Raji (cell line): Measurements from ENCODE around the gene OR6C68.

Experiments used
- POLR2A ChIP-seq: IDR thresholded peaks from 2 replicates; pipeline ENCODE4 v1.6.1; 2011; ENCODE audit warnings: low read depth, low read length, control low read depth; ENCODE audit not compliant: insufficient read depth

The OR6C68 gene

DNA sequence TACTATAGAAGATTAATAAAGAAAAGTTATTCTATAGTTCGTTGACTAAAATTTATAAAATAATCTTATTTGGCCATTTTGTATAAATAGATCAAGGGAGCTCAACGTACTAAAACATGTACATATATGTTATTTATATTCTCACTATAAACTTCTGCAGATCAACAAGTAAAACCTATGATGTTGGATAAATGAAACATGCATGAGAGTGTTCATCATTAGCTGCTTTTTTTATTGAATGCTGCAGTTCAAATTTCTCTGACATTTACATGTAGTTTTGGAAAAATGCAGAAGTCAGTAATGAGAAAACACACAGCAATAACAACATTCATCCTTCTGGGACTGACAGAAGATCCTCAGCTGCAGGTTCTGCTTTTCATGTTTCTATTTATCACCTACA is at the start of gene OR6C68:
OR6C68 (plus strand) TSS at position 301 of the 400 bp plus-strand sequence; CDS start at position 301, 0 bp downstream.
- TF ChIP-seq POLR2A, result no peak

- no peak for TF ChIP-seq POLR2A
Measured at GRCh38 chr12:55443776-55444175, 48.4 kb upstream of the OR6C68 start, which contains the start of gene OR6C2. Gene OR6C2 (plus strand): TSS chr12:55444076. CDS start chr12:55452214, 8,138 bp downstream.

DNA sequence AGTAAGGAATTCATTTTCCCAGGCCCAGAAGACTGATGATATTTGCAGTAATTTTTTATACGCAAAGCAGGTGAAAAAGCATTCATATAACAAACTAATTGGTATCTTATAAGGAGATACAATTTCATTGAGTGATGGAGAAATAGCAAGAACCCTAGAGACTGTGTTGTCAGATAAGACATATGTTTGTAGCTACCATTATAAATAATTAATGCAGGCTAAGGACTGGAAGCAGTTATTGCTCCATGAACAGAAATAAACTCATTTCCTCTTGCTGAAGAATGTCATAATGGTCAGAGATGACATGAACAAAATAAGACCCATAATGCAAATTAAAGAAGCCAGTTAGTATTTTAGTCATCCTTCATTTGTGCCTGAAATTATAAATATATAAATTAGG is 46.8 kb upstream of the OR6C68 start:
- no peak for TF ChIP-seq POLR2A

- TF ChIP-seq POLR2A, result no peak
Measured at GRCh38 chr12:55446326-55446725, 45.9 kb upstream of the OR6C68 start.

- no peak for TF ChIP-seq POLR2A
Measured at GRCh38 chr12:55448825-55449224, 43.4 kb upstream of the OR6C68 start.

GRCh38 chr12:55467836-55468235 is 24.3 kb upstream of the OR6C68 start:
- TF ChIP-seq POLR2A, result no peak

- no peak for TF ChIP-seq POLR2A
Measured at GRCh38 chr12:55469291-55469690, 22.9 kb upstream of the OR6C68 start.

DNA sequence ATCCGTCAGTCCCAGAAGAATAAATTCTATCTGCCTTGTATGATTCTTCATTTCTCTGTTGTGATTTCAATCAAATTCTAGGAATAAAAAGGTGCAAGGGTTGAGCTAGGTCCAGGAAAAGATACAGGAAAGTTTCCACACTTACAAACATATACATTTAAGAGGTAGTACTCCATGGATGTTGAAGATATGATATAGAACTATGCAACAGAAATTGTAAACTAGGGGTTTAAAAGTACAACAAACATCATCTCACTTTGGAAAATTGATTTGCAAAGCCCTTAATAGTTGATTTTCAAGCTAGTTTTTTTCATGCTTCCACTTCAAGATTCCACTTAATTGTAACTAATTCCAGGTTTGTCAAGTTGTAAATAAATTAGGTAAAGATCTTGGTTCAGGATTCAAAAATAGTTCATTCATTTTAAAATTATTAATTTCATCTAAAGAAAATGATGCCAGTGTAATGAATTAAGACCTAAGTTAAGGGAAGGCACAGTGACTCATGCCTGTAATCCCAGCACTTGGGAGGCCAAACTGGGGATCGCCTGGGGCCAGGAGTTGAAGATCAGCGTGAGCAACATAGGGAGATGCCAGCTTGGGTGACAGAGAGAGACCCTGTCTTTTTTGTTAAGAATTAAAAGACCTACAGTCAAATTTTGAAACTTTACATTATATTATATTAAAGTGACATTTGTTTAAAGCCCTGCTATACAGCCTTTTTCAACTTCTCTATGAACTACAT is 21.9 kb upstream of the OR6C68 start, which contains the start of gene OR6C70:
OR6C70 (minus strand) TSS at position 51 of the 742 bp plus-strand sequence; CDS start at position 51, 0 bp downstream.
- TF ChIP-seq POLR2A, result no peak

GRCh38 chr12:55472264-55472663 is 19.9 kb upstream of the OR6C68 start:
- TF ChIP-seq POLR2A, result no peak

DNA sequence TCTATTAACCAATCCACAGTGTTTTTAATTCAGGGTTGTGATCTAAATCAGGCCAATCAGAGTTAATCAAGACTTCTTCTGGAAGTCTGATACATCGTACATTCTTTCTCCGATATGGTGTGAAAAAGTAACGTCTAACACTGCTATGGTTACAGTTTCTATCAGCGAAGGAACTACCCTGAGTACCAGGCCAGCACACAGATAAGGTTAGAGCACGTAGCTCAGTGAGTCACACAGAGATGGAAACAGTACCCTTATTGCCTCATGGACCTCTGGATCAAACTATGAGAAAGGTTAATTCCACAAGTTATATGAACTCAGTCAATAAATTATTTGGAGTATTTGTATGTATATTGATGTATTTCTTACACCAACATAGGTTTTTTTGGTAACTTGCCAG is 3.3 kb downstream of the OR6C68 start:
- TF ChIP-seq POLR2A, result no peak

GRCh38 chr12:55499231-55499630 is 7.1 kb downstream of the OR6C68 start:
- no peak for TF ChIP-seq POLR2A

DNA sequence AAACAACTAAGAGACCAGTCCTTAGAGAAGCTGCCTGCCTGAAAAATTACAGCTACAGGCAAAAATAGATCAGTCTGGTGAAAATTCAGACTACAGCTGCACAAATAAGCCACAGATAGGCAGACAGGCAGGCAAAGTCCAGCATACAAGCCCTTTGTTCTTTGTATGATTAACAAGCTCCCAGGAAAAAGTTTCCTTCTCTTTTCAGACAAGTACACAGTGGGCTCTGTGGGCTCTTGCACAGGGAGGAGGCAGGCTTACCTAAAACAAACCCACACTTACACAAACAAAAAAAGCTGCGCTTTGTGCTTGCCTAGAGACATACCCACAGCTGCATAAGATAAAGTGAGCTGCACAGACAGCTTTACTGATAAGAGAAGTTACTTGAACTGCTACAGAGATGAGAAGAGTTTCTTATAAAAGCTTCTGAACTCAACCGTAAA is 7.7 kb downstream of the OR6C68 start:
- no peak for TF ChIP-seq POLR2A

DNA sequence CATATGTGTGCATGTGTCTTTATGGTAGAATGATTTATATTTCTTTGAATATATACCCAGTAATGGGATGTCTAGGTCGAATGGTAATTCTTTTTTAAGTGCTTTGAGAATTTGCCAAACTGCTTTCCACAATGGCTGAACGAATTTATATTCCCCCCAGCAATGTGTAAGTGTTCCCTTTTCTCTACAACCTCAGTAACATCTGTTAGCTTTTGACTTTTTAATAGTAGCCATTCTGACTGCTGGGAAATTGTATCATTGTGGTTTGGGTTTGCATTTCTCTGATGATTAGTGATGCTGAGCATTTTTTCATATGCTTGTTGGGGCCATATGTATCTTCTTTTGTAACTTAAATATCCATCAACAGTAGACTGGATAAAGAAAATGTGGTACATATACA is 9.4 kb downstream of the OR6C68 start:
- no peak for TF ChIP-seq POLR2A

DNA sequence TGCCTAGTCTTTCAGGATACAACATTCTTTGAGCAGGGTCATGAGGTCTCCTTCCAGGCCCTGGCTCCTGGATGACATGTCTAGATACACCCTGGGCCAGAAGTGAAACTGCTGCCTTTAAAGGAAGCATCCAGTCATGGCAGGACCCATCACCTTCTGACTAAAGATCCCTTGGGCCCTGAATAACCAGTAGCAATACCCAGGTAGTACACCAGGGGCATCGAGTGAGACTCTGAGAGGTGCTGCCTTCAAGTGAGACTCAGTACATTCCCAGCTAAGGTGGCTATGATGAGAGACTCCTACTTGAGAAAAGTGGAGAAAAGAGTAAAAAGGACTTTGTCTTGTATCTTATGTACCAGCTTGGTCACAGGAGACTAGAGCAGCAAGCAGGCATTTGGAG is 23.5 kb downstream of the OR6C68 start:
- no peak for TF ChIP-seq POLR2A

- no peak for TF ChIP-seq POLR2A
Measured at GRCh38 chr12:55516391-55516790, 24.2 kb downstream of the OR6C68 start.
